Rectal smooth muscle tissue (tissue), 1 donor: ENCODE data around the gene ARRB1.
"Not testable (repeated sequence)": the region's sequence is repeated elsewhere in the genome, so short reads cannot be mapped to it uniquely, and the experiment has no call there.

Experiments
- H3K27ac ChIP-seq: one replicate; pipeline ENCODE4 v1.7.0; 2013; ENCODE audit warnings: low read depth, low read length, inconsistent platforms
- H3K27me3 ChIP-seq: one replicate; pipeline ENCODE4 v1.7.0; 2013; ENCODE audit warnings: low read length; ENCODE audit not compliant: control insufficient read depth, insufficient read depth
- H3K36me3 ChIP-seq: one replicate; pipeline ENCODE4 v1.7.0; 2013; ENCODE audit warnings: low read length; ENCODE audit not compliant: control insufficient read depth, insufficient read depth
- H3K4me1 ChIP-seq: one replicate; pipeline ENCODE4 v1.7.0; 2013; ENCODE audit warnings: low read length; ENCODE audit not compliant: control insufficient read depth, insufficient read depth
- H3K4me3 ChIP-seq: one replicate; pipeline ENCODE4 v1.7.0; 2013; ENCODE audit warnings: low read length
- H3K9ac ChIP-seq: one replicate; pipeline ENCODE4 v1.7.0; 2013; ENCODE audit warnings: low read length

ARRB1 gene

DNA sequence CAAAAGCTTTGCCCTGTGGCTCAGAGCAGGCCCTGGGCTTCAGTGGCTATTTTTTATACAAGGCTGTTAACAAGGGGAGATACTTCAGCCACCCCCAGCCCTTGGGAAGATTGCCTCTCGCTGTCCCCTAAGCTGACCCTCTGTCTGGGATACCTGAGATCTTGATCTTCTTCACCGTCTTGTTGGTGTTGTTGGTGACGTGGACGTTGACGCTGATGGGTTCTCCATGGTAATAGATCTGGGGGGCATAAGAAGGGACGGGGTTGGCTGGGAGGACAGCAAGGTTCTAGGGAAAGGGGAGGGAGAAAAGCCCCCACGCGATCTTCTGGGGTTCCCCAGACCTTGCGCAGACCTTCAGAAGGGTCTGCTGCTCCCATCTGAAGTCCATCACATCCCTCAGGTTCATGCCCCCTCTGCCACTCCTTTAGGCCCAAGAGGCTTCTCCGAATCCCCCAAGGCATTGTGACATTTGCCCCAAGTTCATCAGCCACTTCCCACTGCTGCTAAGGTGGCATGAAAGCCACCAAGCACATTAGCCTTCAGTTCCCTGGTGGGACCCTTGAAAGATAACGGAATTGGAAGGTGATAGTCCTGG lies 74.2 kb downstream of the ARRB1 start:
- Histone ChIP-seq H3K36me3 (peaks cover 48% of the 10 kb centered on the region), H3K27ac (no peak overlapping the region), H3K27me3 (no peaks in the 10 kb centered on the region), H3K4me3 (no peak overlapping the region), H3K9ac (no peak overlapping the region), H3K4me1 (no peaks in the 10 kb centered on the region)

DNA sequence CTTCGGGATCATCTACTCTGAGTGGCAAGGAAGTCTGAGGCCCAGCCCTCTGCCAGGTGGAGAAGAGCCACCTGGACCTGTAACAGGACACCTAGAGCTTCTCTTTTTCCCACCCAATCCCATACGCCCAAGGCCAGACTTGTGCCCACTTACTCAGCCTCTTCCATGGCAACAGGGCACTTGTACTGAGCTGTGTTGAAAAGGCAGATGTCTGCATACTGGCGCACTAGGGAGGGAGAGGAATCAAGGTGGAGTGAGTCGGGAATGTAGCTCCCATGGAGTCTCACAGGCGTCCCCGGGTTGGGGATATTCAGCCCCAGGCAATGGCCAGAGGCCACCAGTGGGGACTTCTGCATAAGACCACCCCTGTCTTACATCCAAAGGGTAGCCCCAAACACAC lies 74.8 kb downstream of the ARRB1 start:
- Histone ChIP-seq H3K36me3 (peaks cover 52% of the 10 kb centered on the region), H3K27me3 (no peaks in the 10 kb centered on the region), H3K4me1 (no peaks in the 10 kb centered on the region), H3K9ac (no peak overlapping the region), H3K4me3 (no peak overlapping the region), H3K27ac (no peak overlapping the region)

DNA sequence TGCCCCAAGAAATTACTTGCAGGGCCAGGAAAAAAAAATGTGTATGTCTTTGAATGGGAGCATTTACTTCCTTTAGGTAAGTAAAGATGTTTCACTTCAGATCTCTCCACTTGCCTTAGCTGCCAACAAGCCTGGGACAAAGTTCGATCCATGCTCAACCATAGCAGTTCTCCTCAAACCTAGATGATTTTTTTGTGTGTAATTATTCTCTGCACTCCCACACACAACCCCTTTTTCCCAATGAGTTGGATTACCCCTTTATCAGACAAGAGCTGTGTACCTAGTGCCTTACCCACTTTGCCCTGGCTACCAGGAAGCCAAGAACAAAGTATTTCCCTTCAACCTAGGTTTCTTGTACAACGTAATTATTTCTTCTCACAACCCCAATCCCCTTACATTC lies 75.3 kb downstream of the ARRB1 start:
- peaks cover 47% of the 10 kb centered on the region for H3K36me3 ChIP-seq
- no peak overlapping the region for H3K27ac ChIP-seq
- H3K4me3 ChIP-seq: no peak overlapping the region

DNA sequence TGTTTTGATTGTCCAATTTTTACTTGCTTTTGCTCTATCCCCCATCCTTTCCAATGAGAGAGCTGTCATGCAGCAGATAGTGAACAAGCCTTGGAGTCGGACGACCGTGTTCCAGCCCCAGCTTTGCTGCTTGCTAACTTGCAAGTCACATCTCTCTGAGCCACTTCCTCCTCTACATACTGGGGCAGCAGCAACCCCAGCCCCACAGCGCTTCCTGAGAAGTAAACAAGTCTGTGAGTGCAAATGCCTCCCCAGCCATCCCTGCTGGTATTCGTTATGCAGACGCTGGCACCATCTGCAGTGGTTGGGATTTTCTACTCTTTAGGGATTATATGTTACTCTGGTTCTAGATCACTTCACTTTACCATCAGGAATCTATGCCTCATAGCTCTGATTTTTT lies 75.9 kb downstream of the ARRB1 start:
- Histone ChIP-seq H3K27me3 (no peaks in the 10 kb centered on the region), H3K9ac (no peak overlapping the region), H3K36me3 (peaks cover 47% of the 10 kb centered on the region), H3K27ac (no peak overlapping the region), H3K4me1 (no peaks in the 10 kb centered on the region), H3K4me3 (no peak overlapping the region)

More for the DNA sequence above, 75.3 kb downstream of the ARRB1 start:
- H3K27me3 ChIP-seq: no peaks in the 10 kb centered on the region
- H3K4me1 ChIP-seq: no peaks in the 10 kb centered on the region
- no peak overlapping the region for H3K9ac ChIP-seq

DNA sequence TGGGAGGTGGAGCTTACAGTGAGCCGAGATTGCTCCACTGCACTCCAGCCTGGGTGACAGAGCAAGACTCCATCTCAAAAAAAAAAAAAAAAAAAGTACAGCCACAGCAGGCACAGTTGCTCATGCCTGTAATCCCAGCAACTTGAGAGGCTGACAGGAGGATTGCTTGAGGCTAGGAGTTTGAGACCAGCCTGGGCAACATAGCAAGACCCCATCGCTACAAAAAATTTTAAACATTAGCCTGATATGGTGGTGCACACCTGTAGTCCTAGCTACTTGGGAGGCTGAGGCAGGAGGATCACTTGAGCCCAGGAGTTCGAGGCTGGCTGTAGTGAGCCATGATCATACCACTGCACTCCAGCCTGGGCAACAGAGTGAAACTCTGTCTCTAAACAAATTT lies 76.7 kb downstream of the ARRB1 start:
- H3K4me1 ChIP-seq, H3K9ac ChIP-seq, H3K4me3 ChIP-seq, H3K27ac ChIP-seq, H3K27me3 ChIP-seq: not testable (repeated sequence)
- peaks cover 47% of the 10 kb centered on the region for H3K36me3 ChIP-seq

DNA sequence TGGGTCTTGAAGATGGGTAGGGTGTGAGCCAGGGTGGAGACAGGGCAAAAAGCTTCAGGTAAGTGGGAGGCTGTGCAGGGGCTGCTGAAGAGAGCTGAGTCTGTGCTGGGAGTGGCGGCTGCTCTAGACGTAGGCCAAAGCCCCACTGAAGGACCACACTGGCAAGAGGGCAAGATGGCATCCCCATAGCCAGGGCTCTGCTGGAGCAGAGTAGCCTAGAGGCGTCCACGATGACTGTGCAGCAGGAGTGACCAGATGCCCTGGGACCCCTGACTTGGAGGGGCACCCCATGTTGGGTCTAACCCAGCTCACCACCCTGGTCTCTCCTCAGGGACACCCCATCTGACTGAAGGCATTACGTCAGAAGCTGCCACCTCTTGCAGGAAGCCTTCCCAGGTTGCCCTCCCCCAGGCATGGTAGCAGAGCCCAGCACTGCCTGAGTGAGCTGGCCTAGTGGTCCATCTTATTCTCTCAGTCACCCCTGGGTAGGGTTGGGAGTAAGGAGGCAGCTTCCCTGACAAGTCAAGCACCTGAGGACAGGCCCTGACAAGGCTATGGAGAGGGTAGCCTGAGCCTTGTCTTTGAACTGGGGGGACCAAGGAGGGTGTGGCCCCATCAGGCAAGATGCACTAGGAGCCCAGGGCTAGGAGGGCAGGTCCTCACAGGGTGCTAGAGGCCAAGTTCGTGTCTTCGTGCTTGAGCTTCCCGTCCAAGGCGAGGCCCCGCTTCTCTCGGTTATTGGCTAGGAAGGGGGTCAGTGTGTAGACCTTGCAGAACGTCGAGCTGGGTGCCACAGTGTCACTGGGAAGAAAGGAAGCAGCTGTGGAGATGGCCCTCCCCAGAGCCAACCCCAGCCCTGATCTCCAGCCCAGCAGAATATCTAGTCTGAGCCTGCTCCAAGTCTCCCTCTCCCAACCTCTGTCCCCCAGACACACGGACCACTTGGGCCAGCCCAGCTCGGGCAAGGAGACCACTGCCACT lies 77.8 kb downstream of the ARRB1 start:
- Histone ChIP-seq H3K4me3 (no peak overlapping the region), H3K9ac (no peak overlapping the region), H3K27me3 (no peaks in the 10 kb centered on the region), H3K36me3 (peaks cover 46% of the 10 kb centered on the region), H3K27ac (no peak overlapping the region), H3K4me1 (no peaks in the 10 kb centered on the region)

DNA sequence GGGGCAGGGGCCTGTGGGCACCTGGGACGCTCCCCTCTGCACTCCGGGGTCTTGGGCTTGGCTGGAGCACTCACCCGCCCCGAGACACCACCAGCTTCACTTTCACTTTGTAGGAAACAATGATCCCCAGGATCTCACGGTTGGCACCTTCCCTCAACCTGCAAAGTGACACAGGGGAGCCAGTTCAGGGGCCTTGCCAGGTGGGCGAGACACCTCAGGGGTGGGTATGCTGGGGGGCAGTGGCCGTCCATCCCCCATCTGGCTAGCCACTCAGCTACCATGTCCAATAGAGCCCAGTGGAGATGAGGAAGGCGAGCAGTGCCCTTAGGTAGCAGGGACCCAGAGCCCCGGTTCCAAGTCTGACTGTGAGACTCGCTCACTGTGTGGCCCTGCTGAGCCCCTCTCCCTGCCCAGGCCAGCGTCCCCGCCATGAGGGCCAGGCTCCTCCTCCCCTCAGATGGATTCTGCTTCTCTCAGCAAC lies 78.6 kb downstream of the ARRB1 start:
- H3K27ac ChIP-seq: no peak overlapping the region
- no peaks in the 10 kb centered on the region for H3K4me1 ChIP-seq
- H3K36me3 ChIP-seq: peaks cover 40% of the 10 kb centered on the region
- H3K27me3 ChIP-seq: no peaks in the 10 kb centered on the region
- H3K9ac ChIP-seq: no peak overlapping the region
- no peak overlapping the region for H3K4me3 ChIP-seq

DNA sequence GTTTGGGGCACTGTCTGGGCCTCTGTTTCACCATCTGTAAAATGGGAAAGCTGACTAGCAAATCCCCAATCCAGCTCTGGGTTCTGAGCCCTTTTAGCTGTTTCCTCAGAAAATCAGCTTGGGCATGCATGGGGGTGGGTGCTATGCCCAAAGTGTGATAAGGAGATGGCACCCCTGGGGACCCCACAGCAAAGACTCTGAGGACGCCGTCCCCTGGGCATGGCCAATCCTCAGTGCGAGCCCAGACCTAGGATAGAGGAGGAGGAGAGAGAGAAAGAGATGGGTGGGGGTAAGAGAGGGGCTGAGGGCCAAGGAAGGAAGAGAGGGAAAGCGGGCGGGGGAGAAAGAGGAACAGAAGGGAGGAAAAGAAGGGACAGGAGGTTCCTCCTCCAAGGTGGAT lies 79.1 kb downstream of the ARRB1 start:
- no peaks in the 10 kb centered on the region for H3K4me1 ChIP-seq
- H3K4me3 ChIP-seq: no peak overlapping the region
- no peaks in the 10 kb centered on the region for H3K27me3 ChIP-seq
- peaks cover 35% of the 10 kb centered on the region for H3K36me3 ChIP-seq
- H3K9ac ChIP-seq: no peak overlapping the region
- no peak overlapping the region for H3K27ac ChIP-seq

DNA sequence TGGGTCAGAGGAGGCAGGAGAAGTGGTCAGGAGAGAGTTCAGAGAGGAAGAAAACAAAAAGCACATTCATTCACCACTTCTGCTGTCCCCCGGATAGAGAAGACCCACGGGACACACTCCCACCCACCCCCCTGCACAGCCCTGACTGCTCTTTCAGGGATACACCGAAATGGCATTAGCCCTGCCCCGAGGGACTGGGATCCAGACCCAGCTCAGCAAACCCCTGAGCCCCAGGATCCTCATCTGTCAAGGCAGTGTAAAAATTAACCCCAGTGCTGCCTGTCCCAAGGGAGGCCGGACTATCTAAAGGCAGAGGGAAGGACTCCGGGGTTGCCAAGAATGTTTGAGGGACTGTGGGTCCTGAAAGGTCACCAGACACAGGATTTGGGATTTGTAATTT lies 79.7 kb downstream of the ARRB1 start:
- Histone ChIP-seq H3K36me3 (peaks cover 28% of the 10 kb centered on the region), H3K4me3 (no peak overlapping the region), H3K27ac (no peak overlapping the region), H3K9ac (no peak overlapping the region), H3K27me3 (no peaks in the 10 kb centered on the region), H3K4me1 (no peaks in the 10 kb centered on the region)

DNA sequence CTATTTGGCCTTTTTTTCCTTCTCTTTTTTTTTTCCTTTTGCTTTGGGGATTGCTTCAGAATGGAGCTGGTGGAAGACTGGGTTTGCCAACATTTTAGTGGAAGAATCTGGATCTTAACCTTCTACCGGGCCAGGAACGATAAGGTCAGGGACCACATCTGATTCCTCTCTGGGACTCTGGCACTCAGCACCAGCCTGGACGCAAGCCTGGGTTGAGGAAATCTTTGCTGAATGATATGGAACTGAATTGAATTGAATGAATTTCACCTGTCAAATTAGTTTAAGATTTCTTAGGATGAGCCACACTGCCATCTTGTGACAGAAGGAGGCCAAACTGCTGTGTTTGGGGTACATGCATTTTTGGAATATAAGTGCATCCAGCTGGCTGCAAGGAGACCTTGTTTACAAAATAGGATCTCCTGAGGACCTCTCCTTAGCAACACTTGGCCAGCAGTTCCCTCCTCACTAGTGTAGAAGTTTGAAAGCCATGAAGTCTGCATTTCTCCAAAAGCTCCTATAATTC lies 80.5 kb downstream of the ARRB1 start:
- Histone ChIP-seq H3K4me1 (no peaks in the 10 kb centered on the region), H3K9ac (no peak overlapping the region), H3K36me3 (peaks cover 26% of the 10 kb centered on the region), H3K27me3 (no peaks in the 10 kb centered on the region), H3K4me3 (no peak overlapping the region), H3K27ac (no peak overlapping the region)

DNA sequence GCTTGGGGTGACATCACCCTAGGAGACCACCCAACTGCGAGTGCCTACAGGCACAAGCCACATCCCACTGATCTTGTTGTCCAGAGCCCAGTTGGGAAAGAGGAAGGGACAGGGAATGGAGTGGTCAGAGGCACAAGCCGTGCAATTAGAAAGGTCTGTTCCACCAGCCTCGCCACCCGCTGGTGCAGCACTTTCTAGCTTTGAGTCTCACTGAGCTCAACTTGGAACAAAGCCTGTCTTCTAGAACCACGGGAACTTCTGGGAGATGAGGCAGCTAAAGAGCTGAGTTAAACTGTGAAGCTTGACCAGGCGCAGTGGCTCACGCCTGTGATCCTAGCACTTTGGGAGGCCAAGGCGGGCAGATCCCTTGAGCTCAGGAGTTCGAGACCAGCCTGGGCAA lies 81.6 kb downstream of the ARRB1 start:
- Histone ChIP-seq H3K27ac (no peak overlapping the region), H3K27me3 (no peaks in the 10 kb centered on the region), H3K4me1 (no peaks in the 10 kb centered on the region), H3K36me3 (peaks cover 26% of the 10 kb centered on the region), H3K9ac (no peak overlapping the region), H3K4me3 (no peak overlapping the region)

DNA sequence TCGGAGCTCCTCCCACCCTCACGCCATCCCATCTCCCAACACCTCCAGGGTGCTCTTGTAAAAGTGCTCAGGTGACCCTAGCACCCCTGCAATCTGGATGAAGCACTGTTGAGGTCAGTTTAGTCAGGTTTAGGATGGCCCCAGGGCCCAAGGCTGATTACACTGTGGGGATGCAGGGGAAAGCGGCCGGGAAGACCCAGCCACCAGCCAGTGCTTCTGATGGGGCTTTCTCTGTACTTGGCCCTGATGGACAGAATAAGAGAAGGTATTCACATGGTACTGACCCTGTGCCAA lies 82.1 kb downstream of the ARRB1 start:
- no peaks in the 10 kb centered on the region for H3K27me3 ChIP-seq
- no peak overlapping the region for H3K27ac ChIP-seq
- no peak overlapping the region for H3K4me3 ChIP-seq
- no peaks in the 10 kb centered on the region for H3K4me1 ChIP-seq
- no peak overlapping the region for H3K9ac ChIP-seq
- H3K36me3 ChIP-seq: peaks cover 26% of the 10 kb centered on the region
